C4-2B (cell line): ENCODE data around the gene HES6.

Experiments used
- H3K27ac ChIP-seq: fragments of 450-650 bp; 2 replicates; pipeline ENCODE4 v1.5.1; 2017
- ZFX ChIP-seq: fragments of 450-650 bp; IDR thresholded peaks from 2 replicates; pipeline ENCODE4 v1.6.1; 2017
- TF ChIP-seq, protein P1 (sequence below): fragments of 450-650 bp; conservative IDR thresholded peaks from 2 replicates; pipeline ENCODE4 v1.5.1; 2017; ENCODE audit warnings: mild to moderate bottlenecking

HES6 gene

DNA sequence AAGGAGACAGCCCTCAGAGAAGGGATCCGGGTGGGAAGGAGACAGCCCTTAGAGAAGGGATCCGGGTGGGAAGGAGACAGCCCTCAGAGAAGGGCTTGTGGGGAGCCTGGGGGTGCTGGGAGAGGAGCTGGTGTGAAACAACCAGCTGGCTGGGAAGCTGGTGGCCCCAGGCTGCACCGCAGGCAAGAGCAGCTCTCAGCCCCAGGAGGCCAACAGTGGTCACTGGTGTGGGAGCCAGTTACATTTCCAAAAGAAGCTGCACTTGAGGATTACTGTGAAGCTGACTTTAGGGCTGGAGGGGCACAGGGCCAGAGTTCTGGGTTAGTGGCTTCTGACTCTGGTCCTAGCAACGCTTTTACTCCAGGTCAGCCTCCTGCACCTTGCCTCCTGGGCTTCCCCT is 3.3 kb downstream of the HES6 start:
- no peak for TF ChIP-seq ZFX
- TF ChIP-seq, protein P1, sequence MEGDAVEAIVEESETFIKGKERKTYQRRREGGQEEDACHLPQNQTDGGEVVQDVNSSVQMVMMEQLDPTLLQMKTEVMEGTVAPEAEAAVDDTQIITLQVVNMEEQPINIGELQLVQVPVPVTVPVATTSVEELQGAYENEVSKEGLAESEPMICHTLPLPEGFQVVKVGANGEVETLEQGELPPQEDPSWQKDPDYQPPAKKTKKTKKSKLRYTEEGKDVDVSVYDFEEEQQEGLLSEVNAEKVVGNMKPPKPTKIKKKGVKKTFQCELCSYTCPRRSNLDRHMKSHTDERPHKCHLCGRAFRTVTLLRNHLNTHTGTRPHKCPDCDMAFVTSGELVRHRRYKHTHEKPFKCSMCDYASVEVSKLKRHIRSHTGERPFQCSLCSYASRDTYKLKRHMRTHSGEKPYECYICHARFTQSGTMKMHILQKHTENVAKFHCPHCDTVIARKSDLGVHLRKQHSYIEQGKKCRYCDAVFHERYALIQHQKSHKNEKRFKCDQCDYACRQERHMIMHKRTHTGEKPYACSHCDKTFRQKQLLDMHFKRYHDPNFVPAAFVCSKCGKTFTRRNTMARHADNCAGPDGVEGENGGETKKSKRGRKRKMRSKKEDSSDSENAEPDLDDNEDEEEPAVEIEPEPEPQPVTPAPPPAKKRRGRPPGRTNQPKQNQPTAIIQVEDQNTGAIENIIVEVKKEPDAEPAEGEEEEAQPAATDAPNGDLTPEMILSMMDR: no peak
- no peak overlapping the region for H3K27ac ChIP-seq

DNA sequence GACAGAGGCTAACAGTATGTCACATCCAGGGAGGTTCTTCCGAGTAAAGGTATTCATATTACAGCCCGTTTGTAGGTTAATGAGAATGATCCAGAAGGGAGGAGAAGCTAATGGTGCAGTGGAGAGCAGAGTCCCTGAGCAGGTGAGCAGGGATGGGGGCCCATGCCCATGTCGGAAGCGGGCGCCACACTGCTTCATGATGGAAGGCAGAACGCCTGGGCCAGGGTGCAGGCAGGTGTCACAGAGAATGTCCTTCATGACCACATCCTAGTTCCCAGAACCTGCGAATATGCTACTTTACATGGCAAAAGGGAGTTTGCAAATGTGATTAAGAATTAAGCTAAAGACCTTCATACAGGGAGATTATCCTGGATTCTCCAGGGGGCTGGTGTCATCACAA is 4.0 kb downstream of the HES6 start:
- TF ChIP-seq, protein P1: no peak
- no peak for TF ChIP-seq ZFX

DNA sequence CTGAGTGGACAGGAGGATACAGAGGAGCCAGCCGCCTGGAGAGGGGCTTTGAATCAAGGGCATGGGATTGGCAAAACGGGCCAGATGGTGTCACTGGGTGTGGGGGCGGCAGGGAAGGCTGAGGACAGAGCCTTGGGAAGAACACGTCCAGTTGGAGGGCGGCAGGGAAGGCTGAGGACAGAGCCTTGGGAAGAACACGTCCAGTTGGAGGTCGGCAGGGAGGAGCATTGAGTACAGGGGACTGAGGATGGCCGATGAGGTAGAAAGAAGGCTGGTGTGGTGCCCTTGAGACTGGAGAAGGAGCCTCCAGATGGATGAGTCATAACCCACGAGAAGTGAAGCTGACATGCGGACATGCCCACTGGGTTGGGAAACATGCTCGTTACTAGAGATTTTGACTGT is 4.5 kb downstream of the HES6 start:
- no peak overlapping the region for H3K27ac ChIP-seq
- TF ChIP-seq, protein P1: no peak
- TF ChIP-seq ZFX: no peak

More for the DNA sequence above, 4.0 kb downstream of the HES6 start:
- no peak overlapping the region for H3K27ac ChIP-seq

DNA sequence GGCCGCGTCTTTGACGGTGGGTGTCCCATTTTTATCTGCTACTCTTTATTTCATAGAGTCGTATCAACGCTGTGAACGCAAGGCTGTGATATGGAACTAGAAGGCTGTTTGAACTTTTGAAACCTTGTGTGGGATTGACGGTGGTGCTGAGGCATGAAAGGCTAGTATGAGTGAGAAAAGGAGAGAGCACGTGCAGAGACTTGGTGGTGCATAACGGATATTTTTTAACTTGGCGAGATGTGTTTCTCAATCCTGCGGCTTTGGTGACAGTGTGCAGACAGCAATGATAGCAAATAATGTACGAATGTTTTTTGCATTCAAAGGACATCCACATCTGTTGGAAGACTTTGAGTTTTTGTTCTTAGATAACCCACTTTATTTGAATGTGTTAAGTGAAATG is 6.2 kb downstream of the HES6 start:
- no peak for TF ChIP-seq ZFX
- TF ChIP-seq, protein P1: no peak
- no peak overlapping the region for H3K27ac ChIP-seq

DNA sequence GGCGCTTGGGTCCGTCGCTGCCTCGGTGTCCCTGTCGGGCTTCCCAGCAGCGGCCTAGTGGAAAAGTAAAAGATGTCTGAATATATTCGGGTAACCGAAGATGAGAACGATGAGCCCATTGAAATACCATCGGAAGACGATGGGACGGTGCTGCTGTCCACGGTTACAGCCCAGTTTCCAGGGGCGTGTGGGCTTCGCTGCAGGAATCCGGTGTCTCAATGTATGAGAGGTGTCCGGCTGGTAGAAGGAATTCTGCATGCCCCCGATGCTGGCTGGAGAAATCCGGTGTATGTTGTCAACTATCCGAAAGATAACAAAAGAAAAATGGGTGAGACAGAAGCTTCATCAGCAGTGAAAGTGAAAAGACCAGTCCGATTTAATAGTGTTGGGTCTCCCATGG is 8.0 kb downstream of the HES6 start:
- H3K27ac ChIP-seq: no peak overlapping the region
- TF ChIP-seq ZFX: no peak
- TF ChIP-seq, protein P1: no peak

DNA sequence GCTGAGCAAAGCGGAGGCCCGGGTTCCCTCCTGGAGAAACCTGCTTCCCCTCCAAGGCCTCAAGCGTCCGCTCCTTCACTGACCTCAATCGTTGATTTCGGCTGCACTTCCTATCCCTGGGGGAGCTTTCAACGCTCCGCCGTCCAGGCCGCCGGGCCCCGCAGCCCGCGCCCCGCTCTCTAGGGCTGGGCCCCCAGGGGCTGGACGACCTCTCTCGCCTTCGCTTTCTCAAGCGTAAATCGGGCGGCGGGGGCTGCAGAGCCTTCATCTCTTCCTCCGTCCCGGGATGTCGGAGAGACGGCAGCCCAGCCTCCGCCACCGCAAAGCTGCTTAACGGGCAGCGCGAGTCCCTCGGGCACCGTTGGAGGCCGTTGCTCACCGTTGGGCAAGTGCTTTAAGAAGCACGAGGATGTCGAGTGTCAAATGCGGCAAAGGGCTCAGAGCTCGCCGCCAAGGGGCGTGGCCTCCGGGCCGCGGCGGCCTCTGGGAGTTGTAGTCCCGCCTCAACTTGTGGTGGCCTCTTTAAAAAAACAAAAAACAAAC is 8.5 kb downstream of the HES6 start:
- H3K27ac ChIP-seq: no peak overlapping the region
- TF ChIP-seq, protein P1: no peak
- TF ChIP-seq ZFX: no peak

DNA sequence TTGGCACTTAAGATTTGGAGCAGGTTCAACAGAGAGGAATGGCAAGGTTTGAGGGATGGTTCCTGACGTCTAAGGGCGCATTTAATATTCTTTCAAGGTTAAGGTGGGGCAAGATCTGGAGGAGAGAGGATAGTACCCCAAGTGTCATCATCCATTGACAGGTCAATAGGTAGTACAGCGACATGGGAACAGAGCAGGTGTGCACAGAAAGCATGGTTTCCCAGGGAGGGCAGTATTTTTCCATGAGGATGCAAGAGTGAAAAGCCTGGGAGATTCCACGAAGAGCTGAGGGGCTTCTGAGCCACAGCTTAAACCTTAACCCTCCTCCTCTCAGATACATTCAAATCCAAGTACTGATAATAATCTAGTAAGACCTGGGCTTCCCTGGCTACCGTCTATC is 9.1 kb downstream of the HES6 start:
- no peak overlapping the region for H3K27ac ChIP-seq

More for the DNA sequence above, 9.1 kb downstream of the HES6 start:
- no peak for TF ChIP-seq ZFX
- TF ChIP-seq, protein P1: no peak
